Measurements from ENCODE around the gene NALCN.

DNA sequence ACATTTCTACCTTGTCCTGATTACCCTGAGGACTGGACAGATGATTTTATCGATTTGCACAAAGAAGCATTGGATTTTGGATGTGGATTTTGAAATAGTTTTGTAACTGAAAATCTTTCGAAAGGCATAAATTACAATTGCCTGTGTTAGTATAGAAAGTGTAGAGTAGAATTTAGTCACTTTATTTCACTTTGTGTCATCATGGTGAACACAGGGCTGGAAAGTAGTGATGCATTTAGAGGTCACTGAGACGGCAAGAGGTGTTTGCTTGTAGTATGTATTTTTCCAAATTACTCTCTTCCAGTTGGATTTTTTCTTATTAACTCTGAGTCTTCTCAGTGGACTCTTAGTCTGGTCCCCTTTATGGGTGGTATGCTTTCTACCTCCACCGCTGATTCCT, 326.0 kb downstream of the NALCN start:
- TF ChIP-seq FOXM1 (IDR thresholded peaks at IDR 0.05; ENCODE audit: borderline replicate concordance), result no peak
- TF ChIP-seq SUZ12 (IDR thresholded peaks at IDR 0.05), result no peak
- no peak for TF ChIP-seq NFRKB (IDR thresholded peaks at IDR 0.05)
- no peak for TF ChIP-seq TARDBP (IDR thresholded peaks at IDR 0.05)
- TF ChIP-seq ZNF384 (IDR thresholded peaks at IDR 0.05), result no peak
- TF ChIP-seq ELF4 (IDR thresholded peaks at IDR 0.05), result no peak
- no peak for TF ChIP-seq HDGF (IDR thresholded peaks at IDR 0.05; ENCODE audit: borderline replicate concordance)
- TF ChIP-seq FOXA1 (IDR thresholded peaks at IDR 0.05), result no peak
- no peak for TF ChIP-seq BHLHE40 (IDR thresholded peaks at IDR 0.05; ENCODE audit: borderline replicate concordance)
- TF ChIP-seq ARNT (IDR thresholded peaks at IDR 0.05), result no peak
- TF ChIP-seq PKNOX1 (IDR thresholded peaks at IDR 0.05), result no peak
- TF ChIP-seq FOXK2 (IDR thresholded peaks at IDR 0.05), result no peak
- TF ChIP-seq SP1 (IDR thresholded peaks at IDR 0.05), result no peak
- no peak for TF ChIP-seq LEF1 (IDR thresholded peaks at IDR 0.05; ENCODE audit: borderline replicate concordance)

Measured in HEK293T (cell line).